H4 (cell line): ENCODE results near the gene CDC6. TPM values are rescaled to one million over a fixed set of nuclear protein-coding genes. Genes with fewer than 3 reads are reported as not detected.

Source experiments
- DNase-seq: peaks from one replicate; pipeline ENCODE4 v3.0.0-alpha.2; 2015; ENCODE audit warnings: low spot score
- total RNA-seq: library from RNA; depleted of rRNA; stranded (reverse); fragments of >200 nt; shearing (Covaris generic); gene quantifications from 2 replicates; pipeline ENCODE4 v1.2.3, GENCODE V29; 2014; rRNA removed

The CDC6 gene, protein sequence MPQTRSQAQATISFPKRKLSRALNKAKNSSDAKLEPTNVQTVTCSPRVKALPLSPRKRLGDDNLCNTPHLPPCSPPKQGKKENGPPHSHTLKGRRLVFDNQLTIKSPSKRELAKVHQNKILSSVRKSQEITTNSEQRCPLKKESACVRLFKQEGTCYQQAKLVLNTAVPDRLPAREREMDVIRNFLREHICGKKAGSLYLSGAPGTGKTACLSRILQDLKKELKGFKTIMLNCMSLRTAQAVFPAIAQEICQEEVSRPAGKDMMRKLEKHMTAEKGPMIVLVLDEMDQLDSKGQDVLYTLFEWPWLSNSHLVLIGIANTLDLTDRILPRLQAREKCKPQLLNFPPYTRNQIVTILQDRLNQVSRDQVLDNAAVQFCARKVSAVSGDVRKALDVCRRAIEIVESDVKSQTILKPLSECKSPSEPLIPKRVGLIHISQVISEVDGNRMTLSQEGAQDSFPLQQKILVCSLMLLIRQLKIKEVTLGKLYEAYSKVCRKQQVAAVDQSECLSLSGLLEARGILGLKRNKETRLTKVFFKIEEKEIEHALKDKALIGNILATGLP
- 48.0 and 62.5 TPM in 2 replicates for total RNA-seq

GRCh38 chr17:40287494-40288369, at the start of gene CDC6:
CDC6 (plus strand) TSS chr17:40287879; CDS start chr17:40289421, 1,542 bp downstream.
- DNase-seq = peak; percentile 99

- DNase-seq = no peak
These were observed 46.3 kb upstream of the CDC6 start for GRCh38 chr17:40241252-40241834.

GRCh38 chr17:40242774-40243173, 44.9 kb upstream of the CDC6 start:
- no peak for DNase-seq

DNA sequence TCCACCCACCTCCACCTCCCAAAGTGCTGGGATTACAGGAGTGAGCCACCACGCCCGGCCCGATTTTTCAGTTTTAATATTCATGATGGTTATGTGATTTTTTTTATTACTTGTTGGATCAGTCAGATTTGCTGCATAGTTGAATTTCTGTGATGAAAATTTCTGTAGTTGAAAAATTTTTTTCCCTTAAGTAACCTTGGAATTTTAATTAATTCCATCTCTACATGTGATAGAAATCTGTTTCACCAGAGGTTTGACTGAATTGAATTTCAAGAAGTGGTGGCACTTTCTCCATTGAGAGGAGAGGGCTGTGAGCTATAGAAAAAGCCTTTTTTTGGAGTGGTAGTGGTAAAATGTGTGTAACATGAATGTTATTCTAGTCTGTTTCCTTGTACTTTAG, 43.9 kb upstream of the CDC6 start:
- no peak for DNase-seq

GRCh38 chr17:40244255-40244654, 43.4 kb upstream of the CDC6 start:
- no peak for DNase-seq

GRCh38 chr17:40247926-40248495, 39.7 kb upstream of the CDC6 start:
- no peak for DNase-seq

- no peak for DNase-seq
These were observed 39.2 kb upstream of the CDC6 start for GRCh38 chr17:40248507-40248906.

DNA sequence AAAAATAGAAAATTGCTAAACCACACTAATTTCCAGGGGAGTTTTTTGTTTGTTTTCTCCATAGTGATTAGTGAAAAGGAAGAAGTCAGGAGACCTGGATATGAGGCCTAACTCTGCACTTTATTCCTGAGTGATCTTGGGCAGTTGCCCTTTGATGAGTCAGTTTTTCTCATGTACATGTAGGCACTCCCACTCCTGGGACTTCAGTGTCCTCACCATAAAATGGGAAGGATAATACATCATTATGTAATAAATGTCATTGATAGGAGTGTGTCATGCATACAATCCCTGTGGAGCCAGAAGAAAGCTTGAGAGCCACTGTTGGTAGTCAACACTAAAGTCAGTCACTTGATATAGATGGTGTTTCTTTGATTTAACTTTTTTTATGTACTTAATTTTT, 36.1 kb upstream of the CDC6 start:
- DNase-seq = peak; percentile 41

- DNase-seq = no peak
These were observed 34.1 kb upstream of the CDC6 start for GRCh38 chr17:40253565-40253964.

DNA sequence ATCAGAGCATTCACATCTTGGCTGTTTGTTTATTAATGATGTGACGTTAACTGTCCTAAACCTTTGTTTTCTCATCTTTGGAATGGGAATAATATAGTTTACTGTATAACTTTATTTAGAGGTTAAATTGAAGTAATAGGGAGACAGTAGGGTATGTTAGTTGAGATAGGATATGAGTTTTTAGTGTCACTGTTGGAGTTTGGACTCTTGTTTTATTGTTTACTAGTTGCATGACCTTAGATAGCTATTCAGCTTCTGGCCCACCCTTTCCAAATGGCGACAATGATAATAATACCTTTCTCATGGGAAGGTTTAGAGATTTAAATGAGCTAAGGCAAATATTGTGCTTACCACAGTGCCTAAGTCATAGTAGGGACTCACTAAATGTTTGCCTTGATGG, 28.2 kb upstream of the CDC6 start:
- no peak for DNase-seq

DNA sequence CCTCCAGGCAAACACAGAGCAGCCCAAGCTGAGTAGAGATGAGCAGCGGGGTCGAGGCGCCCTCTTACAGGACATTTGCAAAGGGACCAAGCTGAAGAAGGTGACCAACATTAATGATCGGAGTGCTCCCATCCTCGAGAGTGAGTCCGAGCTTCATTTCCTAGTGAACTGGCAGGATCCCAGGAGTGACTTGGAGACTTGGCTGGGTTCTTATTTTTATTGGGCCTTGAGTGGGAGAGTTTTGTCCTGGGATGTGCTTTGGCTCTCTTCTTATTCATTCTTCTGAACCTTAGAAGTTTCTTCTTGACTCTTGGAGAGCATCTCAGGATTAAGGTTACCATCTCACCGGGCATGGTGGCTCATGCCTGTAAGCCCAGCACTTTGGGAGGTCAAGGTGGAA, 27.2 kb upstream of the CDC6 start:
- no peak for DNase-seq

GRCh38 chr17:40264458-40265185, 23.1 kb upstream of the CDC6 start:
- DNase-seq = no peak

DNA sequence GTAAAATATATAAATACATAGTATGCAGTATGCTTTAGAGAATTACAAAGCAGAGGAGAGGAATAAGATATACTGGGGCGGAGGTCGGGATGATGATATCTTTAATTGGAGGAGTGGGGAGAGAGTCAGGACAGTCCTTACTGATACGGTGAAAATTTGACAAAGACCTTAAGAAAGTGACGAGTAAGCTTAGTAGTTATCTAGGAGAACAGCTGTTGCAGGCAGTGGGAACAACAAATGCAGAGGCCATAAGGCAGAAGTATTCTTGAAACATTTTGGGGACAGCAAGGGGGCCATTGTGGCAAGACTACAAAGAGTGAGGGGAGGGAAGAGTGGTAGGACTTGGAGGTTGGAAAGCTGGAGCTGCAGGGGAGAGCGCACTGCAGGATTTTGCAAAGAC, 22.3 kb upstream of the CDC6 start:
- no peak for DNase-seq

GRCh38 chr17:40266882-40267281, 20.8 kb upstream of the CDC6 start:
- no peak for DNase-seq

DNA sequence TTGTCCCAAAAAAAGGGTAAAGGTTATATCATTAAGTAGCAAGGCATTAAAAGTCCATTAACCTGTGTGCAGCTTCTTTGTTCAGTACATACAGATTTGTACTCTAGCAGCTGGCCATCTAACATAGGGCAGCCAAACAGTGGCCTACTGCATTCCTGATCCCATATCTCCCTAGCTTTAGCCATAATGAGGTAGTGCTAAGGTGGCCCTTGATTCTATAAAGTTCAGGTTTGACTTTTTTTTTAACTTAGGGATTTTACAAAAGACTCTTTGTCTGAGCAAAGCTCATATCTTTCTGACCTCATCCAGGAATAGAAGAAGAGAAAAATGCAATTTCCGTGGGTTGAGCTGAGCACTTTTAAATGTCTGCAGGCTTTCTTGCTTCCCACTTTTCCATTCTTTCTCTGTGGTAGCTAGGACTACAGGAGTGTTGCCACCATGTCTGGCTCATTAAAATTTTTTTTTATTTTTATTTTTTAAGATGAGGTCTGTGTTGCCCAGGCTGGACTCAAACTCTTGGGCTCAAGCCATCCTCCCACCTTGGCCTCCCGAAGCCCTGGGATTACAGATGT, 19.5 kb upstream of the CDC6 start:
- DNase-seq = no peak

GRCh38 chr17:40278414-40278813, 9.3 kb upstream of the CDC6 start:
- DNase-seq = no peak

DNA sequence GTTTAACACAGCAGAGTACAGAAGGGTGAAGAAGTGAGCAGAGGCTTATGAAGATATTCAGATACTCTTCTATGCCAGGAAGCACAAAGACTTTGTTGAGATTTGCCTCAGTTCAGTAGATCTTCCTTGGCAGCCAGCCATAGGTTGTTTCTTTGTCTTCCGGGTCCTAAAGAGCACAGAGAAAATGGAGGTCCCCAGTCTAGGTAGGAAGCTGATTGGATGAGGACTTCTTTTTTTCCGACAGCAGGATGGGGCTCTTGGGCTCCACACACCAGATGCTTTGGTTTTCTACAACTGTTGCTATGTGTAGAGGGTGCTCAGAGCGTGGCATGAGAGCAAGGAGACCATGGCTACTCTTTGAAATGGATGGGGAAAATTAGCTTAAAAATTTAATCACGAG, 8.3 kb upstream of the CDC6 start:
- no peak for DNase-seq

GRCh38 chr17:40281663-40282062, 6.0 kb upstream of the CDC6 start:
- no peak for DNase-seq

- peak; percentile 84 for DNase-seq
These were observed 4.0 kb upstream of the CDC6 start for GRCh38 chr17:40283662-40284061.

DNA sequence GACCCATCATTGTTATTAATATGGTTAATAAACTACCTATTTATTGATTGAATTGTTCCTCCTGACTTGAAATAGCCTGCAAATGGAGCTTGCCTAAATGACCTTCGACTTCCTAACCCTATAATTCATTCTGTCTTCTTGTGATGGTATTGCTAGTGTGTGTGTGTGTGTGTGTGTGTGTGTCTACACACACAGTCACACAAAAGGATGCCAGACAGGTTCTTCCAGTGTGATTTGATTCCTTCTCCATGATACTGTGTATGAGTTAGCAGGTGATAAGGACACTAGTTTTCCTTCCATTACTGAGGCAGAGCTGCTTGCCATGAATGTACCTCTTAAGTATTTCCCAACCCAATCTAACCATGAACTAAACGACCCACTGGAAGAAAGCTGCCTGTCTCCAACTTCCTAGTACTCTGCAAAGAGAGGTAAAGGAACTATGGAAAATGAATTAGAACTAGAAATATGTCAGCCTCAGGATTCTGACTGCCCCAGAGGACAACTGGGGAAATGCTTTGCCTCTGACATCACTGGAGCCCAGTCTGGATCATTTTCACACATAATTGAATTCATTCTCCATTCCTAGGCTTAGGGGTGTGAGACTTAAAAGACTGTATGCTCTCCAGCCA, 3.5 kb upstream of the CDC6 start:
- peak; percentile 33 for DNase-seq
